Coronary artery (tissue), 2 donors: ENCODE measurements around the gene RASGRF2.

Source experiments
- DNase-seq: peaks from one replicate; pipeline ENCODE4 v3.0.0-alpha.2; 2017; ENCODE audit warnings: low spot score
- H3K27ac ChIP-seq, 2 donors: fragments of 200-600 bp; sonication (generic); one replicate each; pipeline ENCODE4 v1.5.1; 2016 to 2019
- H3K4me3 ChIP-seq: fragments of 200-600 bp; sonication (generic); 2 replicates; pipeline ENCODE4 v1.5.1; 2016; ENCODE audit warnings: mild to moderate bottlenecking, moderate library complexity
- TF ChIP-seq, protein P1 (sequence below): fragments of 200-600 bp; sonication (generic); IDR thresholded peaks from one replicate; pipeline ENCODE4 v1.5.1; 2019; ENCODE audit warnings: antibody characterized with exemption

The RASGRF2 gene

DNA sequence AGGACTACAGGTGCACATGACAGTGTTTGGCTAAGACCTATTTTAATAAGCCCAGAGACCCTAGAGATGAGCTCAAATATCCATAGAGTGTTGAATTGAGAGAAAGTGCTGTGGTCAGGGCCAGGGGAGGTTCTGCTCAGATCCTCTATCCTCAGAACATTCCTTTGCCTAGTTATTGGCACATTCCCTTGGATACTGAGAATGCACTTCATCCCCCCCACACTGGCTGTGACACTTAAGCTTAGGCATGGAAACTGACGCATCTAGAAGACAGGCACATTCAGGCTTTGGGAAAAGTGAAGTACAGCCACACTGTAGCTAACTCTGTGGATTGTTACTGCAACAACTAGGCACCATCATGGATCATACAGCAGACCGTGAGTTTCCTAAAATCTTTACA, 27.1 kb upstream of the RASGRF2 start:
- TF ChIP-seq, protein P1, sequence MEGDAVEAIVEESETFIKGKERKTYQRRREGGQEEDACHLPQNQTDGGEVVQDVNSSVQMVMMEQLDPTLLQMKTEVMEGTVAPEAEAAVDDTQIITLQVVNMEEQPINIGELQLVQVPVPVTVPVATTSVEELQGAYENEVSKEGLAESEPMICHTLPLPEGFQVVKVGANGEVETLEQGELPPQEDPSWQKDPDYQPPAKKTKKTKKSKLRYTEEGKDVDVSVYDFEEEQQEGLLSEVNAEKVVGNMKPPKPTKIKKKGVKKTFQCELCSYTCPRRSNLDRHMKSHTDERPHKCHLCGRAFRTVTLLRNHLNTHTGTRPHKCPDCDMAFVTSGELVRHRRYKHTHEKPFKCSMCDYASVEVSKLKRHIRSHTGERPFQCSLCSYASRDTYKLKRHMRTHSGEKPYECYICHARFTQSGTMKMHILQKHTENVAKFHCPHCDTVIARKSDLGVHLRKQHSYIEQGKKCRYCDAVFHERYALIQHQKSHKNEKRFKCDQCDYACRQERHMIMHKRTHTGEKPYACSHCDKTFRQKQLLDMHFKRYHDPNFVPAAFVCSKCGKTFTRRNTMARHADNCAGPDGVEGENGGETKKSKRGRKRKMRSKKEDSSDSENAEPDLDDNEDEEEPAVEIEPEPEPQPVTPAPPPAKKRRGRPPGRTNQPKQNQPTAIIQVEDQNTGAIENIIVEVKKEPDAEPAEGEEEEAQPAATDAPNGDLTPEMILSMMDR, result no peak
- DNase-seq, result no peak
- H3K4me3 ChIP-seq, result no peak overlapping the region
- H3K27ac ChIP-seq, result no peak overlapping the region

- no peak overlapping the region for H3K27ac ChIP-seq
- no peak for DNase-seq
- TF ChIP-seq, protein P1, result no peak
- no peak overlapping the region for H3K4me3 ChIP-seq
Measured at GRCh38 chr5:80934751-80935150, 25.4 kb upstream of the RASGRF2 start.

- no peak for DNase-seq
- TF ChIP-seq, protein P1, result no peak
- Histone ChIP-seq H3K4me3 (no peak overlapping the region), H3K27ac (no peak overlapping the region)
Measured at GRCh38 chr5:80935811-80936385, 24.3 kb upstream of the RASGRF2 start.

DNA sequence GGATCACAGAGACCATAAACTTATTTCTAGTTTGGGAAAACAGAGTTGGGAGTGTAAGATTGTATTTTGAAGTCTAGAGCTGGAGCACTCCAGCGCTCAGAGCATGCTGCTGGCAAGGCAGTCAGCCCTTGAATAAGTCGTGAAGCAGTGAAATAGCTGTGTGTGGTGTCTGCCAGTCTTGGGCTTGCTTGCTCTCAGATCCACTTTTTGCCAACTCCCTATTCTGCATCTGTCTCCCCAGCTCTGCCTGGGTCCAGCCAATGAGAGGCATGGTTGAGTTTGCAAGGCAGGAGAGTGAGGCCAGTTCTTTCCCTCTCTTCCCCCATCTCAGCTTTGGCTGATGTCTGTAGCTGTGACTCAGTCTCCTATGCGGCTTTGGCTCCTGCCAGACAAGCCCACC, 23.3 kb upstream of the RASGRF2 start:
- no peak for DNase-seq

GRCh38 chr5:80937584-80938356, 22.4 kb upstream of the RASGRF2 start:
- no peak overlapping the region for H3K4me3 ChIP-seq
- no peak overlapping the region for H3K27ac ChIP-seq
- TF ChIP-seq, protein P1, result no peak
- DNase-seq, result no peak

More for the DNA sequence above, 23.3 kb upstream of the RASGRF2 start:
- H3K27ac ChIP-seq, result no peak overlapping the region
- H3K4me3 ChIP-seq, result no peak overlapping the region
- TF ChIP-seq, protein P1, result no peak

- Histone ChIP-seq H3K4me3 (no peak overlapping the region), H3K27ac (no peak overlapping the region)
- DNase-seq, result no peak
- TF ChIP-seq, protein P1, result no peak
Measured at GRCh38 chr5:80941496-80941895, 18.7 kb upstream of the RASGRF2 start.

DNA sequence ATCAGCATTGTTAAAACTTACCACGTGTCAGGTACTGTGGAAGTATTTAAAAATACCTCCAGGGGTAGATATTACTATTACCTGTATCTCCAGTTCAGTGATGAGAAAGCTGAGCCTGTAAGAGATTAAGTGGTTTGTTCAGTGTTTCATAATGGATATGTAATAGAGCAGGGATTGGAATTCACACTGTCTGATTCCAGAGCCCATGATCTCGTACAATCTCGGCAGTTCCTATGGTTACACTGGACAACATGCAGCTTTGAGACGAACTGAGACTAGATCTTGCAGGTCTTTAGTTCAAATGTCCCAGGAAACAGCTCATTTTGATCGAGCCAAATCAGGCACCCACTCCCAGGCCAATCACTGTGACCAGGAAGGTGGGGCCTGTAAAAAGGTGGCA, 8.8 kb upstream of the RASGRF2 start:
- DNase-seq, result no peak
- TF ChIP-seq, protein P1, result no peak
- no peak overlapping the region for H3K27ac ChIP-seq
- H3K4me3 ChIP-seq, result no peak overlapping the region
